HL-60 (cell line): Measurements from ENCODE around the gene DDR1.

Experiments used
- POLR2AphosphoS5 ChIP-seq: IDR thresholded peaks from 2 replicates; pipeline ENCODE4 v1.6.1; 2012; ENCODE audit warnings: low read depth
- REST ChIP-seq: IDR thresholded peaks from 2 replicates; pipeline ENCODE4 v1.6.1; 2012; ENCODE audit warnings: low read depth; ENCODE audit not compliant: insufficient replicate concordance
- SPI1 ChIP-seq: IDR thresholded peaks from 2 replicates; pipeline ENCODE4 v1.6.1; 2012; ENCODE audit warnings: low read depth, mild to moderate bottlenecking, borderline replicate concordance
- TF ChIP-seq, protein P1 (sequence below): IDR thresholded peaks from one replicate; pipeline ENCODE4 v1.5.1; 2011; ENCODE audit warnings: low read length, control low read depth, inconsistent platforms; ENCODE audit not compliant: insufficient read depth

GRCh38 chr6:30945281-30945680 lies 61.0 kb downstream of the DDR1 start:
- TF ChIP-seq, protein P1, sequence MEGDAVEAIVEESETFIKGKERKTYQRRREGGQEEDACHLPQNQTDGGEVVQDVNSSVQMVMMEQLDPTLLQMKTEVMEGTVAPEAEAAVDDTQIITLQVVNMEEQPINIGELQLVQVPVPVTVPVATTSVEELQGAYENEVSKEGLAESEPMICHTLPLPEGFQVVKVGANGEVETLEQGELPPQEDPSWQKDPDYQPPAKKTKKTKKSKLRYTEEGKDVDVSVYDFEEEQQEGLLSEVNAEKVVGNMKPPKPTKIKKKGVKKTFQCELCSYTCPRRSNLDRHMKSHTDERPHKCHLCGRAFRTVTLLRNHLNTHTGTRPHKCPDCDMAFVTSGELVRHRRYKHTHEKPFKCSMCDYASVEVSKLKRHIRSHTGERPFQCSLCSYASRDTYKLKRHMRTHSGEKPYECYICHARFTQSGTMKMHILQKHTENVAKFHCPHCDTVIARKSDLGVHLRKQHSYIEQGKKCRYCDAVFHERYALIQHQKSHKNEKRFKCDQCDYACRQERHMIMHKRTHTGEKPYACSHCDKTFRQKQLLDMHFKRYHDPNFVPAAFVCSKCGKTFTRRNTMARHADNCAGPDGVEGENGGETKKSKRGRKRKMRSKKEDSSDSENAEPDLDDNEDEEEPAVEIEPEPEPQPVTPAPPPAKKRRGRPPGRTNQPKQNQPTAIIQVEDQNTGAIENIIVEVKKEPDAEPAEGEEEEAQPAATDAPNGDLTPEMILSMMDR = no peak
- TF ChIP-seq REST (no peak), SPI1 (no peak), POLR2AphosphoS5 (no peak)
